ENCODE measurements around the gene SOCS1. TPM values are rescaled to one million over a fixed set of nuclear protein-coding genes. Genes with fewer than 3 reads are reported as not detected.

SOCS1 gene
- total RNA-seq, 1 donor from 2014 or later: 1.0 TPM

DNA sequence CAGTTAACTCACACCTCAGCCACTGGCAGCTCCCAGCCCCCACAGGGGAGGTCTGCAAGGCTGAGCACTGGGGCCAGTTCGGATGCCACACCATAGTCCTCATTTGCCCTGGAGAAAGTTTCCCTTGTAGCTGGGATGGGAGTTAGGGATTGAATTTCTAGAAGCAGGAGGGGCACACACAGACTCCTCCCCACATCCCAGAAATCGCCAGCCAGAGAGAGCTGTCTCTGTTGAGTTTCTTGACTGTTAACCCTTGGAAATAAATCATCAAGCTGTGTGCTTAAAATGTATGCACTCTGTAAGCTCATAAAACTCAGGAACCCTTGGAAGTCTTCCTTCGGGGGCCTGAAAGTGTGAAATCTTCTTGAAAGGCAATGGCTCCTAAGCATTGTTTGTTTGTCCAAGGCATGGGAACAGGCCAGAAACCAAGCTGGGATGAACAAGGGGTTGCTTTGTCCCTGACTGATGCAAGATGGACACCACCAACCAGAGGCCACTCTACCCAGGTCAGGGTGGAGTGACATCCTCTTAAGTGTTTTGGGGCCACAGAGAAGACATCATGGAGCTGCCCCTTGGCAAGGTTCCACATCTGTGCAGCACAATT is 17.8 kb upstream of the SOCS1 start:
- H3K9ac ChIP-seq (ENCODE audit: low read depth in 1 of 3, low read length in 3 of 3): no peak overlapping the region
- H3K4me1 ChIP-seq (ENCODE audit: control insufficient read depth in 3 of 3, insufficient read depth in 3 of 3, low read length in 3 of 3): no peaks in the 10 kb centered on the region
- H3K27ac ChIP-seq (ENCODE audit: low read depth, low read length): no peak overlapping the region
- H3K9me3 ChIP-seq (ENCODE audit: control insufficient read depth in 3 of 3, low read length in 3 of 3): no peaks in the 10 kb centered on the region
- no peaks in the 10 kb centered on the region for H3K36me3 ChIP-seq (ENCODE audit: control insufficient read depth in 3 of 3, insufficient read depth in 3 of 3, low read length in 3 of 3)
- H3K27me3 ChIP-seq (ENCODE audit: control insufficient read depth in 3 of 3, insufficient read depth in 3 of 3, low read length in 3 of 3): peaks cover 0 to 5% (median 0%) of the 10 kb centered on the region in 3 donors
- no peak overlapping the region for H3K4me3 ChIP-seq (ENCODE audit: low read length in 3 of 3)

DNA sequence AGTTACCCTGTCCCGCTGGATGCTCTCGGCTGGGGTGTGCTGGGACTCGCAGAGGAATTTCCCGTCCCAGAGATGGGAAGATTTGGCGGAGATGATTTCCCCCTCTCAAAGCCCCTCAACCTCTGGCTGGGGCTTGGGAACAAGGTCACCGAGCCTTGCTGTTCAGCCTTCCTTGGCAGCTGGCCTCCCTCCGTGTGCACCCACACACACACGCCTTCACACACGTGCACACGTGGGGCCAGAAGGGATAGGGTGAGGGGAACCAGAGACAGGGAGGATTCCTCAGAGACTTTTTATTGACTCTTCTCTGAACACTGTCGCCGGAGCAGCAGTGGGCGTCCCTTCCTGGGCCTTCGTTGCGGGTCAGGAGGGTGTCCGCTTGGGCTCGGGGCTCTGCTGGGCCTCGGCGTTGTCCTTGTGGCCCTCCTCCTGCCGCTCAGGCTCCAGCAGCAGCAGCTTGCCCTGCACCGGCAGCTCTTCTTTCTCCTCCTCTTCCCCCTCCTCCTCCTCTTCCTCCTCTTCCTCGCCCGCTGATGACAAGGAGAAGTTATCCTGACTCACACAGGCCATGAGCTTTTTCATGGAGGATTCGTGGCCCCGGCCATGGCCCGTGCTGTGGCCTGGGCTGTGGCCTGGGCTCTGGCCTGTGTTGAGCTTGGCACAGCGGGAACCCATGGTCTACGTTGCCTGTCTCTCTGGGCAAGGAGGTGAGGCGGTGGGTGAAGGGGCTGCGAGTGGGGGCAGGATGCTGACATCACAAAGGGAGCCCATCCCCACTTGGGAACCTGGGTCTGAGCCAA is 17.1 kb upstream of the SOCS1 start, which contains the start of gene PRM3:
TSS of gene PRM3 (minus strand) at position 709 of the 800 bp plus-strand sequence. CDS start at position 675, 34 bp downstream.
- no peaks in the 10 kb centered on the region for H3K9me3 ChIP-seq (ENCODE audit: control insufficient read depth in 3 of 3, low read length in 3 of 3)
- no peak within 1 kb of the TSS for H3K4me3 ChIP-seq (ENCODE audit: low read length in 3 of 3)
- H3K36me3 ChIP-seq (ENCODE audit: control insufficient read depth in 3 of 3, insufficient read depth in 3 of 3, low read length in 3 of 3): no peaks in the 10 kb centered on the region
- H3K27me3 ChIP-seq (ENCODE audit: control insufficient read depth in 3 of 3, insufficient read depth in 3 of 3, low read length in 3 of 3): peaks cover 0 to 5% (median 0%) of the 10 kb centered on the region in 3 donors
- no peaks in the 10 kb centered on the region for H3K4me1 ChIP-seq (ENCODE audit: control insufficient read depth in 3 of 3, insufficient read depth in 3 of 3, low read length in 3 of 3)
- no peak within 1 kb of the TSS for H3K27ac ChIP-seq (ENCODE audit: low read depth, low read length)
- H3K9ac ChIP-seq (ENCODE audit: low read depth in 1 of 3, low read length in 3 of 3): no peak within 1 kb of the TSS

- peaks cover 0 to 5% (median 0%) of the 10 kb centered on the region in 3 donors for H3K27me3 ChIP-seq (ENCODE audit: control insufficient read depth in 3 of 3, insufficient read depth in 3 of 3, low read length in 3 of 3)
- H3K27ac ChIP-seq (ENCODE audit: low read depth, low read length): no peak overlapping the region
Observed at GRCh38 chr16:11272484-11272883, 16.5 kb upstream of the SOCS1 start.

DNA sequence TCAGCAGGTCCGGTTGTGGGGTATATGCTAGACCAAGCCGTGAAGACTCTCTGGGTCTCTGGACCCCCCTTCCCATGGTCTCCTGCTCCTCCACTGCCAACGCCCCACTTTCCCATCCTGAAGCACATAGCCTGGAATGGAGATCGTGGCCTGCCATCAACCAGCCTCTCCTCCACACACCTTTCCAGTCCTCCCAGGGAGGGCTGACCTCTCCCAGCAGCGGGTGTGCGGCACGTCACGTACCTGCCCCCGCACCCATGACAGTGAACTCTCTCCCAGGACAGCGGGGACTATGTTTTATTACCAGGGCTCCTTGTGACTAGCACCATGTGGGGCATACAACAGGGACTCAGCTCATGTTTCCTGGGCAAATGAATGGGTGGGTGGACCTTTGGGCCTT is 15.6 kb upstream of the SOCS1 start:
- H3K27me3 ChIP-seq (ENCODE audit: control insufficient read depth in 3 of 3, insufficient read depth in 3 of 3, low read length in 3 of 3): peaks cover 0 to 3% (median 0%) of the 10 kb centered on the region in 3 donors
- H3K9me3 ChIP-seq (ENCODE audit: control insufficient read depth in 3 of 3, low read length in 3 of 3): no peaks in the 10 kb centered on the region
- H3K27ac ChIP-seq (ENCODE audit: low read depth, low read length): no peak overlapping the region
- no peaks in the 10 kb centered on the region for H3K36me3 ChIP-seq (ENCODE audit: control insufficient read depth in 3 of 3, insufficient read depth in 3 of 3, low read length in 3 of 3)
- H3K9ac ChIP-seq (ENCODE audit: low read depth in 1 of 3, low read length in 3 of 3): no peak overlapping the region
- no peaks in the 10 kb centered on the region for H3K4me1 ChIP-seq (ENCODE audit: control insufficient read depth in 3 of 3, insufficient read depth in 3 of 3, low read length in 3 of 3)
- no peak overlapping the region for H3K4me3 ChIP-seq (ENCODE audit: low read length in 3 of 3)

More at GRCh38 chr16:11272484-11272883, 16.5 kb upstream of the SOCS1 start:
- no peak overlapping the region for H3K4me3 ChIP-seq (ENCODE audit: low read length in 3 of 3)
- no peaks in the 10 kb centered on the region for H3K4me1 ChIP-seq (ENCODE audit: control insufficient read depth in 3 of 3, insufficient read depth in 3 of 3, low read length in 3 of 3)
- H3K9ac ChIP-seq (ENCODE audit: low read depth in 1 of 3, low read length in 3 of 3): no peak overlapping the region
- no peaks in the 10 kb centered on the region for H3K9me3 ChIP-seq (ENCODE audit: control insufficient read depth in 3 of 3, low read length in 3 of 3)
- H3K36me3 ChIP-seq (ENCODE audit: control insufficient read depth in 3 of 3, insufficient read depth in 3 of 3, low read length in 3 of 3): no peaks in the 10 kb centered on the region

DNA sequence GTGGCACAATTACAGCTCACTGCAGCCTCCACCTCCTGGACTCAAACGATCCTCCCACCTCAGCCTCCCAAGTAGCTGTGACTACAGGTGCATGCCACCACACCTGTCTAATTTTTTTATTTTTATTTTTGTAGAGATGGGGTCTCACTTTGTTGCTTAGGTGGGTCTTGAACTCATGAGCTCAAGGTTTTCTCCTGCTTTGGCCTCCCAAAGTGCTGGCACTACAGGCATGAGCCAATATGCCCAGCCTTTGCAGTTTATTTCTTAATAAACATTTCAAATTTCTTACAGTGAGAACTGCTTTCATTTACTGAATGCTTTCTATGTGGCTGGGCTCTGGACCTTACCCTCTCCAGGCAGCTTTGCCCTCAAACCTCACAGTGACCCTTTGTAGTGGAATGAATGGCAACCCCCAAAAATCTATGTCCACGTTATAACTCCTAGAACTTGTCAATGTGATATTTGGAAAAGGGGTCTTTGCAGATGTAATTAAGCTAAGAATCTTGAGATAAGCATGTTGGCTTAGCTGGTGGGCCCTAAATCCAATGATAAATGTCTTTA is 14.7 kb upstream of the SOCS1 start:
- H3K4me3 ChIP-seq (ENCODE audit: low read length in 3 of 3): no peak overlapping the region
- no peak overlapping the region for H3K9ac ChIP-seq (ENCODE audit: low read depth in 1 of 3, low read length in 3 of 3)
- no peaks in the 10 kb centered on the region for H3K9me3 ChIP-seq (ENCODE audit: control insufficient read depth in 3 of 3, low read length in 3 of 3)
- no peaks in the 10 kb centered on the region for H3K27me3 ChIP-seq (ENCODE audit: control insufficient read depth in 3 of 3, insufficient read depth in 3 of 3, low read length in 3 of 3)
- no peaks in the 10 kb centered on the region for H3K36me3 ChIP-seq (ENCODE audit: control insufficient read depth in 3 of 3, insufficient read depth in 3 of 3, low read length in 3 of 3)
- no peaks in the 10 kb centered on the region for H3K4me1 ChIP-seq (ENCODE audit: control insufficient read depth in 3 of 3, insufficient read depth in 3 of 3, low read length in 3 of 3)
- H3K27ac ChIP-seq (ENCODE audit: low read depth, low read length): no peak overlapping the region

DNA sequence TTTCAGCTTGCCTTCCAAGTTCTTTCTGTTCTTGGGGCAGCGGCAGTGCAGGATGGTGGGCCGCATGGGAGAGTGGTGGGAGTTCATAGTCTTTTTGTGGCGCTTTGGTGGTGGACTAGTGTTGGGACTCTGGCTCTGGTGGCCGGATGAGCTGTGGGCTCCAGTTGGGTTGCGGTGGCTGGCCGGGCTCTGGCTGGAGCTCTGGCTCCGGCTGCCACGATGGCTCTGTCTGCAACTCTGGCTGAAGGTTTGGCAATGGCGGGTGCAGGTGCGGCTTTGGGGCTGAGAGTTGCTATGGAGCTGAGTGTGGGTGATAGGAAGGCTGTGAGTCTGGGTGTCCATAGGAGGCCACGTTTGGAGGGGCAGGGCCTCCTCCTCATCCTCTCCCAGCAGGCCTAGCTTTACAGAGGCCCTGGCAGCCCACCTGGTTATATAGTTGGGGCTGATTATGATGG is 12.9 kb upstream of the SOCS1 start, which contains the start of gene TNP2:
TSS of gene TNP2 (minus strand) at position 405 of the 455 bp plus-strand sequence. CDS start at position 342, 63 bp downstream.
- Histone ChIP-seq H3K4me1 (ENCODE audit: control insufficient read depth in 3 of 3, insufficient read depth in 3 of 3, low read length in 3 of 3) (no peaks in the 10 kb centered on the region), H3K4me3 (ENCODE audit: low read length in 3 of 3) (no peak within 1 kb of the TSS), H3K36me3 (ENCODE audit: control insufficient read depth in 3 of 3, insufficient read depth in 3 of 3, low read length in 3 of 3) (no peaks in the 10 kb centered on the region), H3K27me3 (ENCODE audit: control insufficient read depth in 3 of 3, insufficient read depth in 3 of 3, low read length in 3 of 3) (no peaks in the 10 kb centered on the region), H3K9ac (ENCODE audit: low read depth in 1 of 3, low read length in 3 of 3) (no peak within 1 kb of the TSS), H3K27ac (ENCODE audit: low read depth, low read length) (no peak within 1 kb of the TSS), H3K9me3 (ENCODE audit: control insufficient read depth in 3 of 3, low read length in 3 of 3) (no peaks in the 10 kb centered on the region)

- no peaks in the 10 kb centered on the region for H3K9me3 ChIP-seq (ENCODE audit: control insufficient read depth in 3 of 3, low read length in 3 of 3)
- H3K4me3 ChIP-seq (ENCODE audit: low read length in 3 of 3): no peak overlapping the region
- H3K27me3 ChIP-seq (ENCODE audit: control insufficient read depth in 3 of 3, insufficient read depth in 3 of 3, low read length in 3 of 3): no peaks in the 10 kb centered on the region
- no peak overlapping the region for H3K27ac ChIP-seq (ENCODE audit: low read depth, low read length)
- no peaks in the 10 kb centered on the region for H3K4me1 ChIP-seq (ENCODE audit: control insufficient read depth in 3 of 3, insufficient read depth in 3 of 3, low read length in 3 of 3)
- no peak overlapping the region for H3K9ac ChIP-seq (ENCODE audit: low read depth in 1 of 3, low read length in 3 of 3)
- no peaks in the 10 kb centered on the region for H3K36me3 ChIP-seq (ENCODE audit: control insufficient read depth in 3 of 3, insufficient read depth in 3 of 3, low read length in 3 of 3)
Observed at GRCh38 chr16:11265124-11265523, 9.1 kb upstream of the SOCS1 start.

DNA sequence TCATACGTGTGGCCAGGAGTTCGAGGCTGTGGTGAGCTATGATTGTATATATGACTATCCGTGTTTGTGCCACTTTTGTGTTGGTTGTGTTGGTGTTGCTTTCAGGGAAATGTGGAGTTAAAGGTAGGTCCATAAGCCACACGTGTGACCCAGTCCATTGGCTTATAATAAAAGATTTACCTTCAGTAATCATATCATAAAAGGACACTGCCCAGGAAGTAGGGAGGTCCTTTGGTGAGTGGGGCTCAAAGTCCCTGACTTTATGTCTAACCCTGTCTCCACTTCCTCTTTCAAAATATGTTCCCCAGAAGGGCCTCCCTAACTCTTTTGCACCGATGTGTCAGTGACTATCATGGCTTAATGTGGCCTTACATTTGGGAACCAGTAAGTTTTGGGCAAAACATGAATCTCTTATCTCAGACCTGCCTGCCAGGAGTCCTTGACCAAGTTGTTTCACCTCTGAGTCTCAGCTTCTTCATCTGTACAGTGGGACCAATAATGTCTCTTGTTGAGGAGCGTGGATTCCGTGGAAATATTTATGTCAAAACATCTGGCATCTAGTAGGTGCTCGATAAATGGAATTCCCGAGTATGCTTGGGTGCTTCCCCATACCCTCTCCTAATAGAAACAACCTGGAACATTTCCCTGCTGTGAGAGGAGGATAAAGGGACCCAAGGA is 8.3 kb upstream of the SOCS1 start:
- H3K4me3 ChIP-seq (ENCODE audit: low read length in 3 of 3): no peak overlapping the region
- H3K9ac ChIP-seq (ENCODE audit: low read depth in 1 of 3, low read length in 3 of 3): no peak overlapping the region
- H3K36me3 ChIP-seq (ENCODE audit: control insufficient read depth in 3 of 3, insufficient read depth in 3 of 3, low read length in 3 of 3): no peaks in the 10 kb centered on the region
- peaks cover under 1 to 2% (median 1%) of the 10 kb centered on the region in 3 donors for H3K4me1 ChIP-seq (ENCODE audit: control insufficient read depth in 3 of 3, insufficient read depth in 3 of 3, low read length in 3 of 3)
- no peaks in the 10 kb centered on the region for H3K27me3 ChIP-seq (ENCODE audit: control insufficient read depth in 3 of 3, insufficient read depth in 3 of 3, low read length in 3 of 3)
- no peak overlapping the region for H3K27ac ChIP-seq (ENCODE audit: low read depth, low read length)
- no peaks in the 10 kb centered on the region for H3K9me3 ChIP-seq (ENCODE audit: control insufficient read depth in 3 of 3, low read length in 3 of 3)

DNA sequence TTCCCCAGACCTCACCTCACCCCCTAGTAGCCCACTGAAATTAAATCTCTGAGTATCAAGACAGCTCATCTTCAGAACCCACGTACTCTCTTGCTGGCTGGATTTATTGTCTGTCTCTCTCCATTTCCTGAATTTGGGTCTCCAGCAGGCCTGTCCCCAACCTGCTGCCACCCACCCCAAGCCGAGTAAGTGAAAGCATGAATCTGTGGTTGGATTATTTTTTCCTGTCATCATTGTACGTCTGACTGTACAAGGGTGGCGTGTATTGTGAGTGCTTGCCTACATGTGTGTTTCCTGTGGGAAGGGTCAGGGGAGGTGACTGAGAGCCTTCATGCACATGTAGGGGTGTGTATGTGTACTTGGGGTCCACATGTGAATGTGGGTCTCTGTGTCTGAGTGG is 7.7 kb upstream of the SOCS1 start:
- Histone ChIP-seq H3K4me1 (ENCODE audit: control insufficient read depth in 3 of 3, insufficient read depth in 3 of 3, low read length in 3 of 3) (peaks cover 5 to 8% (median 7%) of the 10 kb centered on the region in 3 donors), H3K27ac (ENCODE audit: low read depth, low read length) (no peak overlapping the region), H3K36me3 (ENCODE audit: control insufficient read depth in 3 of 3, insufficient read depth in 3 of 3, low read length in 3 of 3) (no peaks in the 10 kb centered on the region), H3K4me3 (ENCODE audit: low read length in 3 of 3) (no peak overlapping the region), H3K9me3 (ENCODE audit: control insufficient read depth in 3 of 3, low read length in 3 of 3) (no peaks in the 10 kb centered on the region), H3K9ac (ENCODE audit: low read depth in 1 of 3, low read length in 3 of 3) (no peak overlapping the region), H3K27me3 (ENCODE audit: control insufficient read depth in 3 of 3, insufficient read depth in 3 of 3, low read length in 3 of 3) (no peaks in the 10 kb centered on the region)

Measured in skeletal muscle tissue (tissue), 4 donors.